Lower leg skin (tissue), 4 donors: ENCODE results near the gene XPR1. TPM values are rescaled to one million over a fixed set of nuclear protein-coding genes. Genes with fewer than 3 reads are reported as not detected.

Source experiments
- DNase-seq, 2 donors: peaks; one replicate each; pipeline ENCODE4 v3.0.0-alpha.2; 2019; ENCODE audit warnings: low spot score in 2 of 2
- H3K4me3 ChIP-seq: fragments of 200-600 bp; sonication (generic); 2 replicates; pipeline ENCODE4 v1.5.1; 2017; ENCODE audit warnings: mild to moderate bottlenecking, low read depth; ENCODE audit not compliant: poor library complexity, severe bottlenecking
- POLR2A ChIP-seq, 2 donors: fragments of 450-650 bp; IDR thresholded peaks; one replicate each; pipeline ENCODE4 v1.6.1; 2016 to 2017; ENCODE audit warnings: antibody characterized with exemption in 2 of 2, mild to moderate bottlenecking in 1 of 2, moderate library complexity in 1 of 2
- WGBS, 2 donors: methylation state at CpG; one replicate each; pipeline ENCODE4 v1.1.5; 2018; 5-methylcytosine and 5-hydroxymethylcytosine counted together
- intact Hi-C: fragments of 100-400 bp; cut with DNase I; formaldehyde crosslinking; loops from one replicate; pipeline ENCODE4 v1.15.0; 2023; ENCODE audit warnings: low total_unique reads
- total RNA-seq, 4 donors: library from RNA; depleted of rRNA; stranded (reverse); fragments of >200 nt; gene quantifications; one replicate each; pipeline ENCODE4 v1.1.0, GENCODE V29; 2016
- TF ChIP-seq, protein P1 (sequence below), 3 donors: fragments of 450-650 bp; IDR thresholded peaks; one replicate each; pipeline ENCODE4 v1.5.1; 2016; ENCODE audit warnings: antibody characterized with exemption in 3 of 3, mild to moderate bottlenecking in 3 of 3, moderate library complexity in 2 of 3

The XPR1 gene
- total RNA-seq, 4 donors from 2014 or later: 10.1 to 25.4 (median 14.1) TPM

DNA sequence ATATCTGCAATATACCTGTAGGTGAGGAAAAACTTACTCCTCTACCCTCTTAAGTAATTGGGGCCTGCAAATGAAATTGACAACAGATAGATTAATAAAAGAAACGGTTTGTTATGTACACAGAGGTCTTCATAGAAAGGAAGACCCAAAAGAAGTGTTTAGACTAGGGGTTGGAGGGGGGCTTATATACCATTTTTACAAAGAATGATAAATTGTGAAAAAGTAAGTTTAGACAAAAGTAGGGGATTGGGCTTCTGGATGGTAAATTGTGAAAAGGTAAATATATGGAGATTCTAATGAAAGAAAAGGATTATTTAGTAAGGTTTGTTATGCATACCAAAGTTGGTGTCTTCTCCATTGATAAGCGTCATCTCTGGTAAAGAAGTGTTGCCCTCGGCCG lies 207.7 kb downstream of the XPR1 start:
- H3K4me3 ChIP-seq: no peak overlapping the region
- intact Hi-C loops: no loop called here
- no peak for DNase-seq
- WGBS, 2 donors: 92 to 95% methylated on average over 4 of the region's 4 CpGs
- TF ChIP-seq, protein P1, sequence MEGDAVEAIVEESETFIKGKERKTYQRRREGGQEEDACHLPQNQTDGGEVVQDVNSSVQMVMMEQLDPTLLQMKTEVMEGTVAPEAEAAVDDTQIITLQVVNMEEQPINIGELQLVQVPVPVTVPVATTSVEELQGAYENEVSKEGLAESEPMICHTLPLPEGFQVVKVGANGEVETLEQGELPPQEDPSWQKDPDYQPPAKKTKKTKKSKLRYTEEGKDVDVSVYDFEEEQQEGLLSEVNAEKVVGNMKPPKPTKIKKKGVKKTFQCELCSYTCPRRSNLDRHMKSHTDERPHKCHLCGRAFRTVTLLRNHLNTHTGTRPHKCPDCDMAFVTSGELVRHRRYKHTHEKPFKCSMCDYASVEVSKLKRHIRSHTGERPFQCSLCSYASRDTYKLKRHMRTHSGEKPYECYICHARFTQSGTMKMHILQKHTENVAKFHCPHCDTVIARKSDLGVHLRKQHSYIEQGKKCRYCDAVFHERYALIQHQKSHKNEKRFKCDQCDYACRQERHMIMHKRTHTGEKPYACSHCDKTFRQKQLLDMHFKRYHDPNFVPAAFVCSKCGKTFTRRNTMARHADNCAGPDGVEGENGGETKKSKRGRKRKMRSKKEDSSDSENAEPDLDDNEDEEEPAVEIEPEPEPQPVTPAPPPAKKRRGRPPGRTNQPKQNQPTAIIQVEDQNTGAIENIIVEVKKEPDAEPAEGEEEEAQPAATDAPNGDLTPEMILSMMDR (IDR thresholded peaks at IDR 0.05): no peak

DNA sequence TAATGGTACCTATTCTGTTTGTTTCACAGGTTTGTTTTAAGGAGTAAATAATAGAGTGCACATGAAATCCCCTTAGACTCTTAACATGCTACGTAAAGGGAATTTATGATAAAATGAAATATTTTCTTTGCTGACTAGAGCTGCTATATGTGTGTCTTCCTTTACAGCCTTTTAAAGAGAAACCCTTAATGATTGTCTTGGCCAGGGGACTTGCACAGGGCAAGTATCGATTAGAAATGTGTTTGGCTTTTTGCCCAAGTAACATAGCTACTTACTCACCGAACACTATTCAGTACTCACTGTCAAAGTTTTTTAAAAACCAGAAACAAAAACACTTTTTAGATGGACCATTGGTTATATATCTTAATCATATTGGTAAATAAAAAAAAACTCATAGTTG lies 209.6 kb downstream of the XPR1 start:
- DNase-seq: no peak

DNA sequence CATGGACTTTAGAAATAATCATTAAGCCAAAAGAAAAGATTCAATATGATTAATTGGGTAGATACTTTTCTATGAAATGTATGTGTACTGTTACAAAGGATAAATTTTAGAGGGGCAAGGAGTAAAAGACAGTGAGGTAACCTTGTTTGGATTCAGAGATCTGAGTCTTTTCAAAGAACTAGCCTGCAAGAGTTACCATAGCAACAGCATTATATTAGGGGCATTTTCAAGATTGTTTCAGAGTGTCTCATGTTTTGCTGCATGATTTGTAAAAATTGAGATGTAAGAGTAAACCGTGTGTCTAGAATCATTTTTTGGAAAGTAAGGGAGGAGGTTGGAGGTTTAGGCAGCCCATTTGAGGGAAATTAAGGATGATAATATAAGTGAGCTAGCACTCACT lies 210.2 kb downstream of the XPR1 start:
- no peak overlapping the region for H3K4me3 ChIP-seq
- DNase-seq: no peak
- 67 to 72% methylated on average over 1 of the region's 1 CpG for WGBS, 2 donors
- TF ChIP-seq, protein P1 (IDR thresholded peaks at IDR 0.05): no peak
- no peak for TF ChIP-seq POLR2A (IDR thresholded peaks at IDR 0.05)
- intact Hi-C loops: no loop called here

More for the DNA sequence above, 209.6 kb downstream of the XPR1 start:
- H3K4me3 ChIP-seq: no peak overlapping the region
- TF ChIP-seq, protein P1 (IDR thresholded peaks at IDR 0.05): no peak
- no peak for TF ChIP-seq POLR2A (IDR thresholded peaks at IDR 0.05)
- WGBS, 2 donors: 75 to 84% methylated on average over 3 of the region's 3 CpGs
- intact Hi-C loops: no loop called here

- TF ChIP-seq, protein P1 (IDR thresholded peaks at IDR 0.05): no peak
- TF ChIP-seq POLR2A (IDR thresholded peaks at IDR 0.05): no peak
- intact Hi-C loops: no loop called here
- DNase-seq: no peak
- no peak overlapping the region for H3K4me3 ChIP-seq
- 66 to 71% methylated on average over 5 of the region's 5 CpGs for WGBS, 2 donors
Measured at GRCh38 chr1:180842491-180843275, 210.9 kb downstream of the XPR1 start.

GRCh38 chr1:180845352-180845751 lies 213.5 kb downstream of the XPR1 start:
- TF ChIP-seq, protein P1 (IDR thresholded peaks at IDR 0.05): no peak
- TF ChIP-seq POLR2A (IDR thresholded peaks at IDR 0.05): no peak
- no peak overlapping the region for H3K4me3 ChIP-seq
- intact Hi-C loops: no loop called here
- 97 to 100% methylated on average over 1 of the region's 1 CpG for WGBS, 2 donors
- DNase-seq: no peak

GRCh38 chr1:180848191-180848590 lies 216.4 kb downstream of the XPR1 start:
- DNase-seq: no peak
- H3K4me3 ChIP-seq: no peak overlapping the region
- no peak for TF ChIP-seq POLR2A (IDR thresholded peaks at IDR 0.05)
- TF ChIP-seq, protein P1 (IDR thresholded peaks at IDR 0.05): no peak
- intact Hi-C loops: no loop called here
